Islet precursor cell (in vitro differentiated cells): Measurements from ENCODE around the gene PDE10A.
"Not testable (repeated sequence)": the region's sequence is repeated elsewhere in the genome, so short reads cannot be mapped to it uniquely, and the experiment has no call there.

ENCODE experiments used
- DNase-seq: peaks from one replicate; pipeline ENCODE4 v3.0.0-alpha.2; 2018

PDE10A gene

GRCh38 chr6:165618891-165619290 lies 44.1 kb downstream of the PDE10A start:
- DNase-seq, result not testable (repeated sequence)

GRCh38 chr6:165618241-165618640 lies 44.8 kb downstream of the PDE10A start:
- DNase-seq, result no peak

- no peak for DNase-seq
Observed at GRCh38 chr6:165617528-165617927, 45.5 kb downstream of the PDE10A start.

GRCh38 chr6:165616116-165616515 lies 46.9 kb downstream of the PDE10A start:
- DNase-seq, result no peak

- no peak for DNase-seq
Observed at GRCh38 chr6:165615636-165616035, 47.4 kb downstream of the PDE10A start.

- no peak for DNase-seq
Observed at GRCh38 chr6:165611294-165611693, 51.7 kb downstream of the PDE10A start.

- DNase-seq, result not testable (repeated sequence)
Observed at GRCh38 chr6:165608577-165608976, 54.5 kb downstream of the PDE10A start.

GRCh38 chr6:165606740-165607008 lies 56.4 kb downstream of the PDE10A start:
- no peak for DNase-seq

- peak; percentile 70 for DNase-seq
Observed at GRCh38 chr6:165605901-165606739, 56.9 kb downstream of the PDE10A start.

GRCh38 chr6:165605182-165605875 lies 57.7 kb downstream of the PDE10A start:
- no peak for DNase-seq

GRCh38 chr6:165602291-165602690 lies 60.8 kb downstream of the PDE10A start:
- DNase-seq, result no peak

GRCh38 chr6:165600606-165601005 lies 62.4 kb downstream of the PDE10A start:
- no peak for DNase-seq

- DNase-seq, result no peak
Observed at GRCh38 chr6:165599596-165600487, 63.2 kb downstream of the PDE10A start.

GRCh38 chr6:165599121-165599520 lies 63.9 kb downstream of the PDE10A start:
- no peak for DNase-seq

- no peak for DNase-seq
Observed at GRCh38 chr6:165597821-165598220, 65.2 kb downstream of the PDE10A start.

- no peak for DNase-seq
Observed at GRCh38 chr6:165594584-165595333, 68.3 kb downstream of the PDE10A start.

GRCh38 chr6:165592947-165593346 lies 70.1 kb downstream of the PDE10A start:
- DNase-seq, result not testable (repeated sequence)

- DNase-seq, result no peak
Observed at GRCh38 chr6:165588515-165588914, 74.5 kb downstream of the PDE10A start.

GRCh38 chr6:165587206-165587605 lies 75.8 kb downstream of the PDE10A start:
- no peak for DNase-seq

GRCh38 chr6:165586706-165587105 lies 76.3 kb downstream of the PDE10A start:
- no peak for DNase-seq

GRCh38 chr6:165585060-165585459 lies 78.0 kb downstream of the PDE10A start:
- DNase-seq, result no peak

- peak; percentile 95 for DNase-seq
Observed at GRCh38 chr6:165584541-165584940, 78.5 kb downstream of the PDE10A start.

- DNase-seq, result no peak
Observed at GRCh38 chr6:165581678-165582077, 81.4 kb downstream of the PDE10A start.
